Keratinocyte (primary cell): ENCODE results near the gene SCCPDH. TPM values are rescaled to one million over a fixed set of nuclear protein-coding genes. Genes with fewer than 3 reads are reported as not detected.

Experiments
- DNase-seq: peaks from one replicate; pipeline ENCODE4 v3.0.0-alpha.2; 2011; ENCODE audit warnings: low read depth, missing footprints, low spot score
- FAIRE-seq: peaks from 2 replicates; lab custom pipeline; 2011; peaks lifted over from hg19 to GRCh38; lab: Jason Lieb, UNC
- H2AFZ ChIP-seq: 2 replicates; pipeline ENCODE4 v1.6.0; 2012; ENCODE audit warnings: low read length, control low read depth, inconsistent platforms; ENCODE audit not compliant: control insufficient read depth
- H3K27ac ChIP-seq: 2 replicates; pipeline ENCODE4 v1.5.1; 2011; ENCODE audit warnings: low read length; ENCODE audit not compliant: control insufficient read depth, insufficient read depth
- H3K27me3 ChIP-seq: 3 replicates; pipeline ENCODE4 v1.6.0; 2011; ENCODE audit warnings: low read length; ENCODE audit not compliant: control insufficient read depth, insufficient read depth; ENCODE audit errors: extremely low read depth
- H3K36me3 ChIP-seq, 2 experiments: 2 replicates in 1 of 2; 3 replicates in 1 of 2; pipeline ENCODE4 v1.5.1; 2011; ENCODE audit warnings: low read length in 2 of 2, mild to moderate bottlenecking in 1 of 2; ENCODE audit not compliant: control insufficient read depth in 2 of 2, insufficient read depth in 2 of 2; ENCODE audit errors: extremely low read depth in 1 of 2
- H3K4me1 ChIP-seq: 3 replicates; pipeline ENCODE4 v1.5.1; 2011; ENCODE audit warnings: low read length; ENCODE audit not compliant: control insufficient read depth, insufficient read depth; ENCODE audit errors: extremely low read depth
- H3K4me2 ChIP-seq: 3 replicates; pipeline ENCODE4 v1.6.0; 2011; ENCODE audit warnings: low read depth, low read length; ENCODE audit not compliant: control insufficient read depth, insufficient read depth; ENCODE audit errors: extremely low read depth
- H3K4me3 ChIP-seq, 3 experiments: fragments of 200-600 bp in 1 of 3; sonication (generic) in 1 of 3; 2 replicates in 2 of 3; 3 replicates in 1 of 3; pipeline ENCODE4 v1.5.1; 2011 to 2016; ENCODE audit warnings: low read length in 3 of 3, mild to moderate bottlenecking in 3 of 3, control low read depth in 2 of 3, inconsistent platforms in 1 of 3, low read depth in 1 of 3, mixed read lengths in 1 of 3, mixed run types in 1 of 3, moderate library complexity in 1 of 3; ENCODE audit not compliant: control insufficient read depth in 2 of 3, insufficient read depth in 2 of 3; ENCODE audit errors: extremely low read depth in 1 of 3
- H3K79me2 ChIP-seq: 2 replicates; pipeline ENCODE4 v1.6.0; 2012; ENCODE audit warnings: low read length; ENCODE audit not compliant: control insufficient read depth, insufficient read depth
- H3K9ac ChIP-seq: 3 replicates; pipeline ENCODE4 v1.6.0; 2011; ENCODE audit warnings: low read length; ENCODE audit not compliant: control insufficient read depth, insufficient read depth; ENCODE audit errors: extremely low read depth
- H3K9me1 ChIP-seq: 3 replicates; pipeline ENCODE4 v1.6.0; 2011; ENCODE audit warnings: low read length; ENCODE audit not compliant: control insufficient read depth, insufficient read depth; ENCODE audit errors: extremely low read depth
- H3K9me3 ChIP-seq: 2 replicates; pipeline ENCODE4 v1.5.1; 2012; ENCODE audit warnings: low read depth, low read length; ENCODE audit not compliant: control insufficient read depth
- H4K20me1 ChIP-seq: 3 replicates; pipeline ENCODE4 v1.6.0; 2011; ENCODE audit warnings: low read length; ENCODE audit not compliant: control insufficient read depth, insufficient read depth; ENCODE audit errors: extremely low read depth
- EZH2 ChIP-seq: IDR thresholded peaks from one replicate; pipeline ENCODE4 v1.6.1; 2012; ENCODE audit warnings: inconsistent platforms, mild to moderate bottlenecking, low read length, moderate library complexity
- dilution Hi-C: fragments of 300-500 bp; cut with MboI; formaldehyde crosslinking; loops from one replicate; pipeline ENCODE4 v1.7.0; 2020; ENCODE audit warnings: low sequenced_read_pairs; ENCODE audit not compliant: extremely low pct_ligation_motif_present
- polyA plus RNA-seq, 5 experiments: library from polyadenylated mRNA; depleted of rRNA in 3 of 5; stranded (reverse) in 3 of 5; stranded (forward) in 1 of 5; unstranded in 1 of 5; fragments of >200 nt; gene quantifications; 1 replicate in 1 of 5; 2 replicates in 3 of 5; 3 replicates in 1 of 5; pipeline versions ENCODE4 v1.2.1 to v1.2.3, GENCODE V29; 2011 to 2012; ENCODE audit warnings: missing spikeins in 2 of 5, low read depth in 1 of 5, low replicate concordance in 1 of 5
- TF ChIP-seq, protein P1 (sequence below), 3 experiments: IDR thresholded peaks in 1 of 3; conservative IDR thresholded peaks in 1 of 3; optimal IDR thresholded peaks in 1 of 3; 2 replicates in 2 of 3; 3 replicates in 1 of 3; pipeline versions ENCODE3 to v1.5.1; 2011; ENCODE audit warnings: low read length in 3 of 3, mild to moderate bottlenecking in 3 of 3, moderate library complexity in 2 of 3, control low read depth in 1 of 3, inconsistent platforms in 1 of 3; ENCODE audit not compliant: insufficient read depth in 2 of 3; ENCODE audit errors: extremely low read depth in 1 of 3

Gene SCCPDH
- polyA plus RNA-seq, 1 donor (not counting 4 experiments of a cell fraction or from before 2014, with no cell fraction given): 4.3 TPM

DNA sequence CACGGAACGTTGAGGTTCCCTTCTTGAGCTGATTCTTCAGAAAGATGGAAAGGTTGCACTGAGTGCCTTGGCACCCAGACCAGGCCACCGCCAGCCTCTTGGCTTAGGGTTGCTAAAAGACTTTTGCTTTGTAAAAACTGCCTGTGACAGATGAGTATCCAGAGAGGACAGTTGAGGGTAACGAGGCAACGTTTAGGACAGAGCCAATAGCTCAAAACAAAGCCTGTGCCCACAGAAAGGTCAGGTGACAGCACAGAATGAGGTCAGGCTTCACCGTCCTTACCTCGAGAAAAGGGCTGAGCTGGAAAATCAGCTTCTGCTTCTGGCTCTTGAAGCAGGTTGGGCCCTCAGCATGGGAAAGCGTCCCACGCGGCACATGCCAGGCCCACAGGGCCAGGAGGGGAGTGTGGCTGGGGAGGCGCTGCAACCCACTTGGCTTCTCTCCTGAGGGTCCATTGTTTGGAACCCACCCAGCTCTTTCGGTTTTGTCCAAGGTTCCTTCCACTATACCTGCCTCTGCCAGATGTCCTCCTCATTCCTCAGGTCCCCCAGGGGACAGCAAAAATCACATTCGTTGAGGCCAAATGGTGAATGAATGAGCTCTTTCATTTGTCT, 55.5 kb downstream of the SCCPDH start:
- FAIRE-seq (no peak), DNase-seq (no peak)
- no peak overlapping the region for H3K27ac ChIP-seq
- H3K4me3 ChIP-seq: no peak overlapping the region
- H3K4me1 ChIP-seq: no peaks in the 10 kb centered on the region
- H3K9ac ChIP-seq: no peak overlapping the region
- H3K79me2 ChIP-seq: no peaks in the 10 kb centered on the region
- dilution Hi-C loops: no loop called here
- H4K20me1 ChIP-seq: no peaks in the 10 kb centered on the region
- no peak overlapping the region for H3K4me2 ChIP-seq
- H3K9me3 ChIP-seq: no peaks in the 10 kb centered on the region
- no peak overlapping the region for H2AFZ ChIP-seq
- H3K9me1 ChIP-seq: no peaks in the 10 kb centered on the region
- no peaks in the 10 kb centered on the region for H3K27me3 ChIP-seq
- no peaks in the 10 kb centered on the region for H3K36me3 ChIP-seq
- TF ChIP-seq, protein P1, sequence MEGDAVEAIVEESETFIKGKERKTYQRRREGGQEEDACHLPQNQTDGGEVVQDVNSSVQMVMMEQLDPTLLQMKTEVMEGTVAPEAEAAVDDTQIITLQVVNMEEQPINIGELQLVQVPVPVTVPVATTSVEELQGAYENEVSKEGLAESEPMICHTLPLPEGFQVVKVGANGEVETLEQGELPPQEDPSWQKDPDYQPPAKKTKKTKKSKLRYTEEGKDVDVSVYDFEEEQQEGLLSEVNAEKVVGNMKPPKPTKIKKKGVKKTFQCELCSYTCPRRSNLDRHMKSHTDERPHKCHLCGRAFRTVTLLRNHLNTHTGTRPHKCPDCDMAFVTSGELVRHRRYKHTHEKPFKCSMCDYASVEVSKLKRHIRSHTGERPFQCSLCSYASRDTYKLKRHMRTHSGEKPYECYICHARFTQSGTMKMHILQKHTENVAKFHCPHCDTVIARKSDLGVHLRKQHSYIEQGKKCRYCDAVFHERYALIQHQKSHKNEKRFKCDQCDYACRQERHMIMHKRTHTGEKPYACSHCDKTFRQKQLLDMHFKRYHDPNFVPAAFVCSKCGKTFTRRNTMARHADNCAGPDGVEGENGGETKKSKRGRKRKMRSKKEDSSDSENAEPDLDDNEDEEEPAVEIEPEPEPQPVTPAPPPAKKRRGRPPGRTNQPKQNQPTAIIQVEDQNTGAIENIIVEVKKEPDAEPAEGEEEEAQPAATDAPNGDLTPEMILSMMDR (optimal IDR thresholded peaks at IDR 0.05 in 1 of 3, IDR thresholded peaks at IDR 0.05 in 1 of 3, conservative IDR thresholded peaks at IDR 0.05 in 1 of 3; ENCODE audit: extremely low read depth in 1 of 3, insufficient read depth in 2 of 3, low read length in 3 of 3): no peak
- TF ChIP-seq EZH2: no peak

- dilution Hi-C loops: no loop called here
- Histone ChIP-seq H3K9me1 (no peaks in the 10 kb centered on the region), H3K27ac (no peak overlapping the region), H3K9ac (no peak overlapping the region), H3K27me3 (no peaks in the 10 kb centered on the region), H3K4me1 (no peaks in the 10 kb centered on the region), H3K4me2 (no peak overlapping the region), H3K79me2 (no peaks in the 10 kb centered on the region), H3K9me3 (no peaks in the 10 kb centered on the region), H4K20me1 (no peaks in the 10 kb centered on the region), H2AFZ (no peak overlapping the region), H3K4me3 (no peak overlapping the region), H3K36me3 (no peaks in the 10 kb centered on the region)
- FAIRE-seq (no peak), DNase-seq (no peak)
- TF ChIP-seq, protein P1 (optimal IDR thresholded peaks at IDR 0.05 in 1 of 3, IDR thresholded peaks at IDR 0.05 in 1 of 3, conservative IDR thresholded peaks at IDR 0.05 in 1 of 3; ENCODE audit: extremely low read depth in 1 of 3, insufficient read depth in 2 of 3, low read length in 3 of 3): no peak
- no peak for TF ChIP-seq EZH2
These were observed 56.1 kb downstream of the SCCPDH start for GRCh38 chr1:246780264-246780663.
